Neuronal stem cell (in vitro differentiated cells): ENCODE results near the gene CCSER2.

ENCODE experiments used
- DNase-seq: peaks from one replicate; pipeline ENCODE4 v3.0.0-alpha.2; 2013; ENCODE audit warnings: low spot score
- H2AFZ ChIP-seq: one replicate; pipeline ENCODE4 v1.6.1; 2013; ENCODE audit warnings: mild to moderate bottlenecking, low read length, inconsistent platforms
- H2AK5ac ChIP-seq: 2 replicates; pipeline ENCODE4 v1.6.1; 2013; ENCODE audit warnings: low read depth, mild to moderate bottlenecking, inconsistent platforms, low read length, moderate library complexity, mixed read lengths
- H2BK120ac ChIP-seq: 2 replicates; pipeline ENCODE4 v1.6.1; 2013; ENCODE audit warnings: low read depth, mild to moderate bottlenecking, inconsistent platforms, low read length, moderate library complexity, mixed read lengths
- H2BK12ac ChIP-seq: one replicate; pipeline ENCODE4 v1.6.1; 2013; ENCODE audit warnings: low read length, inconsistent platforms
- H2BK15ac ChIP-seq: 2 replicates; pipeline ENCODE4 v1.6.1; 2013; ENCODE audit warnings: mild to moderate bottlenecking, low read length, inconsistent platforms, mixed read lengths
- H2BK5ac ChIP-seq: one replicate; pipeline ENCODE4 v1.6.1; 2013; ENCODE audit warnings: inconsistent platforms, mild to moderate bottlenecking, low read length, moderate library complexity
- H3K14ac ChIP-seq: one replicate; pipeline ENCODE4 v1.6.1; 2013; ENCODE audit warnings: low read length, inconsistent platforms
- H3K18ac ChIP-seq: 2 replicates; pipeline ENCODE4 v1.6.1; 2013; ENCODE audit warnings: low read length, inconsistent platforms
- H3K23ac ChIP-seq: 2 replicates; pipeline ENCODE4 v1.6.1; 2013; ENCODE audit warnings: low read depth, mild to moderate bottlenecking, mixed read lengths, low read length, inconsistent platforms; ENCODE audit not compliant: poor library complexity
- H3K27ac ChIP-seq: replicated peaks from 3 replicates; pipeline ENCODE4 v1.5.1; 2013; ENCODE audit warnings: low read length, inconsistent platforms
- H3K27me3 ChIP-seq, 3 experiments: 2 replicates each; pipeline ENCODE4 v1.6.1; 2013; ENCODE audit warnings: low read length in 3 of 3, mild to moderate bottlenecking in 2 of 3, inconsistent platforms in 1 of 3, low read depth in 1 of 3, mixed read lengths in 1 of 3, moderate library complexity in 1 of 3; ENCODE audit not compliant: control insufficient read depth in 3 of 3, insufficient read depth in 3 of 3
- H3K36me3 ChIP-seq, 2 donors: replicated peaks in 1 of 2; 2 replicates each; pipeline ENCODE4 v1.6.1; 2013; ENCODE audit warnings: low read length in 2 of 2; ENCODE audit not compliant: control insufficient read depth in 2 of 2, insufficient read depth in 2 of 2
- H3K4ac ChIP-seq: 2 replicates; pipeline ENCODE4 v1.6.1; 2013; ENCODE audit warnings: inconsistent platforms, mild to moderate bottlenecking, low read length, moderate library complexity
- H3K4me1 ChIP-seq, 2 donors: 1 replicate in 1 of 2; 2 replicates in 1 of 2; pipeline ENCODE4 v1.6.1; 2013; ENCODE audit warnings: low read length in 2 of 2, low read depth in 1 of 2; ENCODE audit not compliant: control insufficient read depth in 2 of 2, insufficient read depth in 1 of 2
- H3K4me2 ChIP-seq: one replicate; pipeline ENCODE4 v1.6.1; 2013; ENCODE audit warnings: mild to moderate bottlenecking, low read length, inconsistent platforms; ENCODE audit not compliant: insufficient read depth, poor library complexity, severe bottlenecking
- H3K4me3 ChIP-seq, 2 donors: 2 replicates each; pipeline ENCODE4 v1.5.1; 2013; ENCODE audit warnings: low read length in 2 of 2, mild to moderate bottlenecking in 2 of 2, inconsistent platforms in 1 of 2, moderate library complexity in 1 of 2
- H3K79me1 ChIP-seq: one replicate; pipeline ENCODE4 v1.6.1; 2013; ENCODE audit warnings: low read depth, mild to moderate bottlenecking, inconsistent platforms, low read length, moderate library complexity
- H3K9ac ChIP-seq: one replicate; pipeline ENCODE4 v1.6.1; 2013; ENCODE audit warnings: mild to moderate bottlenecking, low read depth, low read length, inconsistent platforms; ENCODE audit not compliant: poor library complexity
- H3K9me3 ChIP-seq, 2 donors: replicated peaks in 1 of 2; 2 replicates each; pipeline versions ENCODE3 to v1.6.1; 2013; ENCODE audit warnings: low read length in 2 of 2, mild to moderate bottlenecking in 2 of 2, inconsistent platforms in 1 of 2, low read depth in 1 of 2, mixed read lengths in 1 of 2, moderate library complexity in 1 of 2; ENCODE audit not compliant: control insufficient read depth in 2 of 2, insufficient read depth in 1 of 2
- H4K8ac ChIP-seq: one replicate; pipeline ENCODE4 v1.6.1; 2013; ENCODE audit warnings: low read depth, mild to moderate bottlenecking, inconsistent platforms, low read length, moderate library complexity
- H4K91ac ChIP-seq: one replicate; pipeline ENCODE4 v1.6.1; 2013; ENCODE audit warnings: low read length, low read depth, mild to moderate bottlenecking, inconsistent platforms; ENCODE audit not compliant: poor library complexity
- WGBS, 2 donors: extraction: QIAGEN DNeasy Blood & Tissue Kit; methylation state at CpG; one replicate each; pipeline ENCODE4 v1.1.7; 2013; ENCODE audit warnings: missing lambda C conversion rate in 2 of 2, mixed read lengths in 1 of 2; ENCODE audit not compliant: insufficient read length in 2 of 2, insufficient replicate concordance in 1 of 2; ENCODE audit errors: extremely low coverage in 2 of 2; 5-methylcytosine and 5-hydroxymethylcytosine counted together

CCSER2 gene

GRCh38 chr10:84567133-84567532 is 238.7 kb downstream of the CCSER2 start:
- no peak overlapping the region for H2BK5ac ChIP-seq
- H3K4me3 ChIP-seq = no peak overlapping the region
- DNase-seq = no peak
- no peak overlapping the region for H3K27ac ChIP-seq
- no peak overlapping the region for H2BK15ac ChIP-seq
- no peaks in the 10 kb centered on the region for H3K79me1 ChIP-seq
- no peak overlapping the region for H2AK5ac ChIP-seq
- H3K4ac ChIP-seq = no peak overlapping the region
- H3K9me3 ChIP-seq = peaks cover 0 to 2% of the 10 kb centered on the region in 2 donors
- no peak overlapping the region for H3K18ac ChIP-seq
- no peak overlapping the region for H3K4me2 ChIP-seq
- no CpG with 5 or more reads among the region's 2 CpGs for WGBS, 2 donors
- no peak overlapping the region for H3K9ac ChIP-seq
- H2AFZ ChIP-seq = no peak overlapping the region
- H4K8ac ChIP-seq = no peak overlapping the region
- no peak overlapping the region for H3K14ac ChIP-seq
- no peaks in the 10 kb centered on the region for H3K36me3 ChIP-seq
- no peaks in the 10 kb centered on the region for H3K27me3 ChIP-seq
- no peak overlapping the region for H3K23ac ChIP-seq
- H3K4me1 ChIP-seq = peaks cover 0 to 3% of the 10 kb centered on the region in 2 donors
- H2BK120ac ChIP-seq = no peak overlapping the region
- H2BK12ac ChIP-seq = no peak overlapping the region
- H4K91ac ChIP-seq = no peak overlapping the region
